LNCaP clone FGC (cell line): ENCODE data around the gene SPATA25.

Experiments used
- DNase-seq: peaks from one replicate; pipeline ENCODE4 v3.0.0-alpha.2; 2011; ENCODE audit warnings: low read depth
- H3K4me3 ChIP-seq: 2 replicates; pipeline ENCODE4 v1.5.1; 2011; ENCODE audit warnings: mild to moderate bottlenecking, low read depth, low read length, control low read depth
- CTCF ChIP-seq: IDR thresholded peaks from 2 replicates; pipeline ENCODE4 v1.5.1; 2012; ENCODE audit warnings: mild to moderate bottlenecking; ENCODE audit not compliant: control insufficient read depth, insufficient read depth; ENCODE audit errors: extremely low read depth

Gene SPATA25

GRCh38 chr20:45927071-45927878 lies 39.9 kb upstream of the SPATA25 start:
- no peak overlapping the region for H3K4me3 ChIP-seq
- TF ChIP-seq CTCF = no peak
- no peak for DNase-seq

- TF ChIP-seq CTCF = no peak
- no peak overlapping the region for H3K4me3 ChIP-seq
- DNase-seq = no peak
Observed at GRCh38 chr20:45926731-45927070, 39.3 kb upstream of the SPATA25 start.

GRCh38 chr20:45925821-45926506 lies 38.5 kb upstream of the SPATA25 start:
- DNase-seq = no peak
- H3K4me3 ChIP-seq = no peak overlapping the region
- no peak for TF ChIP-seq CTCF

- TF ChIP-seq CTCF = no peak
- H3K4me3 ChIP-seq = no peak overlapping the region
- no peak for DNase-seq
Observed at GRCh38 chr20:45924391-45925261, 37.2 kb upstream of the SPATA25 start.

GRCh38 chr20:45921337-45922189 lies 34.1 kb upstream of the SPATA25 start:
- H3K4me3 ChIP-seq = no peak overlapping the region
- no peak for DNase-seq
- TF ChIP-seq CTCF = no peak
